GM23338 (cell line): Measurements from ENCODE around the gene EZH2. TPM values are rescaled to one million over a fixed set of nuclear protein-coding genes. Genes with fewer than 3 reads are reported as not detected.

Source experiments
- ATAC-seq: fragments of 200-7000 bp; cut with Tn5 transposase; 3 replicates; pipeline ENCODE4 v1.9.1; 2020
- DNase-seq: peaks from one replicate; pipeline ENCODE4 v3.0.0-alpha.2; 2015; ENCODE audit warnings: low spot score
- H2AFZ ChIP-seq: fragments of 200-600 bp; sonication (generic); 2 replicates; pipeline ENCODE4 v1.8.0; 2016; ENCODE audit warnings: antibody characterized with exemption, mild to moderate bottlenecking, moderate library complexity
- H3F3A ChIP-seq: fragments of 200-600 bp; sonication (generic); replicated peaks from 2 replicates; pipeline ENCODE4 v1.8.0; 2017; ENCODE audit warnings: antibody characterized with exemption, mixed run types, low read depth
- H3K27ac ChIP-seq: fragments of 200-600 bp; sonication (generic); 2 replicates; pipeline ENCODE4 v1.6.1; 2016; ENCODE audit warnings: low read depth
- H3K27me3 ChIP-seq: fragments of 200-600 bp; sonication (generic); 2 replicates; pipeline ENCODE4 v1.8.0; 2016; ENCODE audit warnings: mild to moderate bottlenecking, mixed run types, moderate library complexity; ENCODE audit not compliant: insufficient read depth
- H3K36me3 ChIP-seq: fragments of 200-600 bp; sonication (generic); 2 replicates; pipeline ENCODE4 v1.8.0; 2016; ENCODE audit warnings: mild to moderate bottlenecking; ENCODE audit not compliant: insufficient read depth
- H3K4me1 ChIP-seq: fragments of 200-600 bp; sonication (generic); 2 replicates; pipeline ENCODE4 v1.8.0; 2016; ENCODE audit warnings: mild to moderate bottlenecking, moderate library complexity; ENCODE audit not compliant: insufficient read depth
- H3K4me2 ChIP-seq: fragments of 200-600 bp; sonication (generic); 2 replicates; pipeline ENCODE4 v1.7.1; 2017; ENCODE audit warnings: mixed run types
- H3K4me3 ChIP-seq: fragments of 200-600 bp; sonication (generic); 2 replicates; pipeline ENCODE4 v1.6.1; 2016; ENCODE audit warnings: mixed run types
- H3K79me2 ChIP-seq: fragments of 200-600 bp; sonication (generic); replicated peaks from 2 replicates; pipeline ENCODE4 v1.8.0; 2017; ENCODE audit warnings: mild to moderate bottlenecking; ENCODE audit not compliant: insufficient read depth
- H3K9me2 ChIP-seq: fragments of 200-600 bp; sonication (generic); 2 replicates; pipeline ENCODE4 v1.8.0; 2017; ENCODE audit not compliant: insufficient read depth
- H4K20me1 ChIP-seq: fragments of 200-600 bp; sonication (generic); replicated peaks from 2 replicates; pipeline ENCODE4 v1.8.0; 2017; ENCODE audit warnings: mild to moderate bottlenecking; ENCODE audit not compliant: insufficient read depth
- H3K27ac Mint-ChIP-seq: 2 replicates; pipeline ENCODE4 v1.8.0; 2020; ENCODE audit warnings: inconsistent platforms, mild to moderate bottlenecking, moderate library complexity, mixed read lengths
- H3K27me3 Mint-ChIP-seq: 3 replicates; pipeline ENCODE4 v1.8.0; 2022; ENCODE audit warnings: low read depth, mild to moderate bottlenecking, moderate library complexity, mixed read lengths, inconsistent platforms; ENCODE audit not compliant: insufficient read depth, poor library complexity
- H3K36me3 Mint-ChIP-seq: 3 replicates; pipeline ENCODE4 v1.8.0; 2021; ENCODE audit warnings: low read depth, mild to moderate bottlenecking, inconsistent platforms, moderate library complexity, mixed read lengths
- H3K4me1 Mint-ChIP-seq: 3 replicates; pipeline ENCODE4 v1.8.0; 2020; ENCODE audit warnings: mild to moderate bottlenecking, inconsistent platforms, mixed read lengths
- H3K4me3 Mint-ChIP-seq: 3 replicates; pipeline ENCODE4 v1.8.0; 2021; ENCODE audit warnings: moderate library complexity, mild to moderate bottlenecking, inconsistent platforms, mixed read lengths
- H3K9me3 Mint-ChIP-seq: 3 replicates; pipeline ENCODE4 v1.8.0; 2020; ENCODE audit warnings: moderate library complexity, mild to moderate bottlenecking, inconsistent platforms, mixed read lengths
- CREB1 ChIP-seq: fragments of 250-450 bp; sonication (Bioruptor Pico); IDR thresholded peaks from 2 replicates; pipeline ENCODE4 v1.5.0; 2020; ENCODE audit warnings: low read depth, mild to moderate bottlenecking, moderate library complexity
- CTCF ChIP-seq, 2 experiments: fragments of 200-600 bp in 1 of 2; sonication (generic) in 1 of 2; conservative IDR thresholded peaks; 2 replicates each; pipeline versions ENCODE4 v1.5.1 to v1.6.1; 2016 to 2017; ENCODE audit warnings: antibody characterized with exemption in 2 of 2, low read depth in 2 of 2, mild to moderate bottlenecking in 2 of 2, moderate library complexity in 1 of 2
- EZH2 ChIP-seq: fragments of 200-600 bp; sonication (generic); IDR thresholded peaks from one replicate; pipeline ENCODE4 v1.8.0; 2017; ENCODE audit warnings: antibody characterized with exemption, mild to moderate bottlenecking, low read depth; ENCODE audit not compliant: unreplicated experiment
- EZH2phosphoT487 ChIP-seq: fragments of 200-600 bp; sonication (generic); IDR thresholded peaks from one replicate; pipeline ENCODE4 v1.8.1; 2018; ENCODE audit warnings: antibody characterized with exemption; ENCODE audit not compliant: unreplicated experiment
- JUNB ChIP-seq: IDR thresholded peaks from one replicate; pipeline ENCODE4 v1.6.1; 2016; ENCODE audit warnings: antibody characterized with exemption; ENCODE audit not compliant: unreplicated experiment
- NANOG ChIP-seq: IDR thresholded peaks from 2 replicates; pipeline ENCODE4 v1.6.1; 2016; ENCODE audit warnings: antibody characterized with exemption, borderline replicate concordance
- POLR2AphosphoS5 ChIP-seq: IDR thresholded peaks from 2 replicates; pipeline ENCODE4 v1.6.1; 2016; ENCODE audit warnings: antibody characterized with exemption, low read depth
- REST ChIP-seq: IDR thresholded peaks from one replicate; pipeline ENCODE4 v1.6.1; 2018; ENCODE audit warnings: antibody characterized with exemption; ENCODE audit not compliant: unreplicated experiment
- STAT1 ChIP-seq: IDR thresholded peaks from one replicate; pipeline ENCODE4 v1.6.1; 2016; ENCODE audit warnings: antibody characterized with exemption; ENCODE audit not compliant: unreplicated experiment
- ZNF114 ChIP-seq: fragments of 250-450 bp; sonication (Bioruptor Pico); IDR thresholded peaks from 2 replicates; pipeline ENCODE4 v1.5.0; 2020; ENCODE audit warnings: mild to moderate bottlenecking, moderate library complexity
- ZNF331 ChIP-seq: fragments of 250-450 bp; sonication (Bioruptor Pico); IDR thresholded peaks from 2 replicates; pipeline ENCODE4 v1.5.0; 2020; ENCODE audit warnings: low read depth, mild to moderate bottlenecking, moderate library complexity
- ZNF462 ChIP-seq: fragments of 250-450 bp; sonication (Bioruptor Pico); IDR thresholded peaks from 2 replicates; pipeline ENCODE4 v1.5.0; 2020; ENCODE audit warnings: mild to moderate bottlenecking, moderate library complexity
- polyA plus RNA-seq: library from polyadenylated mRNA; unstranded; fragments of >200 nt; fragmentation: Nextera tagmentation; extraction: Ambion mirVana; gene quantifications from 2 replicates; pipeline ENCODE4 v1.2.1, GENCODE V29; 2016
- total RNA-seq: library from RNA; depleted of rRNA; stranded (reverse); fragments of >200 nt; shearing (Covaris generic); gene quantifications from 2 replicates; pipeline ENCODE4 v1.2.3, GENCODE V29; 2014
- TF ChIP-seq, protein P1 (sequence below): IDR thresholded peaks from 2 replicates; pipeline ENCODE4 v1.6.1; 2016; ENCODE audit warnings: antibody characterized with exemption

EZH2 gene
- total and polyA plus RNA-seq, 2 experiments from 2014 or later = 33.9 to 38.6 TPM

GRCh38 chr7:148912151-148912550 lies 28.1 kb upstream of the EZH2 start:
- no peak overlapping the region for H3K27ac Mint-ChIP-seq

More at GRCh38 chr7:148912151-148912550, 28.1 kb upstream of the EZH2 start:
- no peak overlapping the region for H3K4me3 Mint-ChIP-seq
- H3K27ac ChIP-seq = no peak overlapping the region
- DNase-seq (no peak), ATAC-seq (no peak)
- peaks cover 30% of the 10 kb centered on the region for H3K4me1 Mint-ChIP-seq
- TF ChIP-seq EZH2 = no peak
- no peak for TF ChIP-seq NANOG
- TF ChIP-seq JUNB = no peak
- TF ChIP-seq ZNF462 (CRISPR knock-in tag) = no peak
- no peak for TF ChIP-seq ZNF114
- TF ChIP-seq POLR2AphosphoS5 = no peak
- TF ChIP-seq, protein P1, sequence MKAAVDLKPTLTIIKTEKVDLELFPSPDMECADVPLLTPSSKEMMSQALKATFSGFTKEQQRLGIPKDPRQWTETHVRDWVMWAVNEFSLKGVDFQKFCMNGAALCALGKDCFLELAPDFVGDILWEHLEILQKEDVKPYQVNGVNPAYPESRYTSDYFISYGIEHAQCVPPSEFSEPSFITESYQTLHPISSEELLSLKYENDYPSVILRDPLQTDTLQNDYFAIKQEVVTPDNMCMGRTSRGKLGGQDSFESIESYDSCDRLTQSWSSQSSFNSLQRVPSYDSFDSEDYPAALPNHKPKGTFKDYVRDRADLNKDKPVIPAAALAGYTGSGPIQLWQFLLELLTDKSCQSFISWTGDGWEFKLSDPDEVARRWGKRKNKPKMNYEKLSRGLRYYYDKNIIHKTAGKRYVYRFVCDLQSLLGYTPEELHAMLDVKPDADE = no peak
- no peak for TF ChIP-seq EZH2phosphoT487
- no peak for TF ChIP-seq STAT1
- TF ChIP-seq REST = no peak
- no peak for TF ChIP-seq CREB1 (CRISPR knock-in tag)
- no peak for TF ChIP-seq ZNF331 (CRISPR knock-in tag)
- no peak for TF ChIP-seq CTCF (conservative IDR thresholded peaks at IDR 0.05; ENCODE audit: low read depth in 2 of 2)
- peaks cover 2% of the 10 kb centered on the region for H3K27me3 Mint-ChIP-seq
- H3K4me3 ChIP-seq = no peak overlapping the region
- H3K9me2 ChIP-seq = no peaks in the 10 kb centered on the region
- no peak overlapping the region for H2AFZ ChIP-seq
- no peak overlapping the region for H3K4me2 ChIP-seq
- no peaks in the 10 kb centered on the region for H3K36me3 Mint-ChIP-seq
- no peaks in the 10 kb centered on the region for H3K79me2 ChIP-seq
- H4K20me1 ChIP-seq = no peaks in the 10 kb centered on the region
- H3K27me3 ChIP-seq = no peaks in the 10 kb centered on the region
- H3K36me3 ChIP-seq = no peaks in the 10 kb centered on the region
- no peaks in the 10 kb centered on the region for H3F3A ChIP-seq
- H3K9me3 Mint-ChIP-seq = no peaks in the 10 kb centered on the region
- peaks cover 12% of the 10 kb centered on the region; the same call in 1 of the 2 replicates for H3K4me1 ChIP-seq
